CD4-positive, alpha-beta T cell treated with Interleukin-21 for 1 hour (primary cell): ENCODE results near the gene SAMD11.
"Not testable (repeated sequence)": the region's sequence is repeated elsewhere in the genome, so short reads cannot be mapped to it uniquely, and the experiment has no call there.

Experiments used
- DNase-seq: peaks from one replicate; pipeline ENCODE4 v3.0.0-alpha.2; 2020

Gene SAMD11

GRCh38 chr1:966704-967300 is 43.1 kb downstream of the SAMD11 start:
- peak; percentile 71 for DNase-seq

- no peak for DNase-seq
Observed at GRCh38 chr1:967466-968343, 44.0 kb downstream of the SAMD11 start.

GRCh38 chr1:969260-969855 is 45.6 kb downstream of the SAMD11 start:
- no peak for DNase-seq

DNA sequence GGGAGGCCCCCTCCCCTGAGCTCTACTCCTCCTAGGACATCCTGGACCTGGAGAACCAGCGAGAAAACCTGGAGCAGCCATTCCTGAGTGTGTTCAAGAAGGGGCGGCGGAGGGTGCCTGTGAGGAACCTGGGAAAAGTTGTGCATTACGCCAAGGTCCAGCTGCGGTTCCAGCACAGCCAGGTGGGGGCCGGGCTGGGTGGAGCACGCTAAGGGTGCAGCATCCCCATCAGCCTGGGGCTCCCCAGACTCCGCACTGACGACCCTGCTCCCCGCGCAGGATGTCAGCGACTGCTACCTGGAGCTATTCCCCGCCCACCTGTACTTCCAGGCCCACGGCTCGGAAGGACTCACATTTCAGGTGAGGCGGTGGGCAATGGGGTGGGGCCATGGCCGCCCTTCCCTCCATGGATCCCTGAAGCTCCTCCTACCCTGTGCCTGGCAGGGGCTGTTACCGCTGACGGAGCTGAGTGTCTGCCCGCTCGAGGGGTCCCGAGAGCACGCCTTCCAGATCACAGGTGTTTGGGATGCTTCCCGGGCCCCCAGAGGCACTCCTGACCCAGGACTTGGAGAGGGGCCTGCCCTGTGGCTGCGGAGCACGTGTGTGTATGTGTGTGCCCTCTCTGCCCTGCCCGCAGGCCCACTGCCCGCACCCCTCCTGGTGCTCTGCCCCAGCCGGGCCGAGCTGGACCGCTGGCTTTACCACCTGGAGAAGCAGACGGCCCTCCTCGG is 46.7 kb downstream of the SAMD11 start:
- no peak for DNase-seq

DNA sequence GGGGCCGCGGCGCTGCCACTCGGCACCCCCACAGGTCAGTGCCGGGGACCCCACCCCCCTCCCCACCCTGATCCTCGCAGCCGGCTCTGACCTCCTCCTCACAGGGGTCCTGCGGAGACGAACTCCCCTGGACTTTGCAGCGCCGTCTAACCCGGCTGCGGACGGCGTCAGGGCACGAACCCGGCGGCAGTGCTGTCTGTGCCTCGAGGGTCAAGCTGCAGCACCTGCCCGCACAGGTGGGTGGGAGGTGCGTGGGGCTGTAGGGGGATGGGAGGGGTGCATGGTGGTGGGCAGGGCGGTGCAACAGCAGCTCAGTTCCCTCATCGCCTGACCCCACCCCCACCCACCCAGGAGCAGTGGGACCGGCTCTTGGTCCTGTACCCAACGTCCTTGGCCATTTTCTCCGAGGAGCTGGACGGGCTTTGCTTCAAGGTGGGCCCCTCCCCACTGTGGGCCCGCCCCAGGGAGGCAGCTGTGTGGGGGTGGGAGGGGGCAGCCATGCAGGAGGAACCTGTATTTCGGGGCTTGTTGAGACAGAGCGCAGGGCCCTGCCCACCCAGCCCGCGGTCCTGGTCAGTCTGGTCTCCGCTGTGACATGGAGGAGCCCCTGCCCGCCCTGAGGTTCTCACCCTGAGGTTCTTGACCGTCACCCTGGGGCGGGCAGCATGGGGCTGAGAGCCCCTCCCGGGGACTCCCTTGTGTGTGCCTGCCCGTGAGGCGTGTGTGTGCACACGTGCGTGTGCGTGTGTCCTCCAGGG is 47.4 kb downstream of the SAMD11 start:
- no peak for DNase-seq

GRCh38 chr1:971751-972506 is 48.2 kb downstream of the SAMD11 start:
- DNase-seq = no peak

DNA sequence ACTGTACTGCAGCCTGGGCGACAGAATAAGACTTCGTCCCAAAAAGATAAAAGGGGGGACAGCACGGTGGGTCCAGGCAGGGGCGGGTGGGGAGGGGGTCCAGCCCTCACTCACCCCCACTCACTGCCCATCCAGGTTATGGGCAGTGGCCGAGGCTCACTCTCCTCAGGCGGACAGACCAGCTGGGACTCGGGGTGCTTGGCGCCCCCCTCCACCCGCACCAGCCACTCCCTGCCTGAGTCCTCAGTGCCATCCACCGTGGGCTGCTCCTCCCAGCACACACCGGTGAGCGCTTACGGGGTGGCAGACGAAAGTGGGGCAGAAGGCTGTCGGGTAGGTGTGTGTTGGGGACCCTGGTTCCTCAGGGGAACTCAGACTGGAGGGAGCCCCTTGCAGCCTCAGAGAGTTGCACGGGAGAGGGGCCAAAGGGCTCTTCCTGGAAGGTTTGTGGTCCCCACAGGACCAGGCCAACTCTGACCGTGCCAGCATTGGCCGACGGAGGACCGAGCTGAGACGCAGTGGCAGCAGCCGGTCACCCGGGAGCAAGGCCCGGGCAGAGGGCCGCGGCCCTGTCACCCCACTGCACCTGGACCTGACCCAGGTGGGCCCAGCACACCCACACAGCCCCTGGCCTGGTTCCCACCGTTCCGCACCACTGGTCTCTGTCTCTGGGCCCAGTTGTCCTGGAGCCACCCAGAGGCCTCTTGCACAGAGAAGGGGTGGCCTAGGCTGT is 49.2 kb downstream of the SAMD11 start:
- DNase-seq = no peak

DNA sequence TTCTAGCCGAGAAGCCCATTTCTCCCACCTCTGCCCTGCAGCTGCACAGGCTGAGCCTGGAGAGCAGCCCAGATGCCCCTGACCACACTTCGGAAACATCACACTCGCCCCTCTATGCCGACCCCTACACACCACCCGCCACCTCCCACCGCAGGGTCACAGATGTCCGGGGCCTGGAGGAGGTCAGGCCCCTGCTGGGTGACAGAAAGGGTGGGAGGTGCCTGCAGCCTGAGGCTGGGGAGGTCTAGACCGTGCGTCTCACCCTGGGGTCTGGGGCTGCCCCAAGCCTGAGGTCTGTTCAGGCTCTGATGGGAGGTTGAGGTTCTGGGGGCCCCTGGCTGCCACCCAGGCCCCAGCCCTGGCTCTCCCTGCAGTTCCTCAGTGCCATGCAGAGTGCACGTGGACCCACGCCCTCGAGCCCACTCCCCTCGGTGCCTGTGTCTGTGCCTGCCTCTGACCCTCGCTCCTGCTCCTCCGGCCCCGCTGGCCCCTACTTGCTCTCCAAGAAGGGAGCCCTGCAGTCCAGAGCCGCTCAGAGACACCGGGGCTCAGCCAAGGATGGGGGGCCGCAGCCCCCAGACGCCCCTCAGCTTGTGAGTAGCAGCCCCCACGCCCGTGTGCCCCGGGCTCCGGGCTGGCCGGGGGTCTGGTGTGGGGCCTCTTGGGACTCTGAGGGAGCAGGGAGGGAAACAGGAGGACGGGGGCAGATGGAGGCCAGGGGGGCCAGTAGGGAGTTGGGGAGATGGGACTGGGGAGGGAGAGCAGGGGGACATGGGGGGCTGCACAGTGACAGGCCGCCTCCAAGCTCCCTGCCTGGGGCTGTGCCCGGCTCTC is 50.0 kb downstream of the SAMD11 start:
- no peak for DNase-seq

DNA sequence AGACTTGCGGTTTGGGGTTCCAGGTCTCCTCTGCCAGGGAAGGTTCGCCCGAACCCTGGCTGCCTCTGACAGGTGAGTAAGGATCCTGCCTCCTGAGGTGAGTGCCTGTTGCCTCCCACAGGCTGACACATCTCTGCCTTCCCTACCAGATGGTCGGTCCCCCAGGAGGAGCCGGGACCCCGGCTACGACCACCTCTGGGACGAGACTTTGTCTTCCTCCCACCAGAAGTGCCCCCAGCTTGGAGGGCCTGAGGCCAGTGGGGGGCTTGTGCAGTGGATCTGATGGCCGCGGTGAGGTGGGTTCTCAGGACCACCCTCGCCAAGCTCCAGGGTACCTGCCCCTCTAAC is 50.5 kb downstream of the SAMD11 start:
- no peak for DNase-seq

GRCh38 chr1:974687-975328 is 51.1 kb downstream of the SAMD11 start:
- DNase-seq = no peak

DNA sequence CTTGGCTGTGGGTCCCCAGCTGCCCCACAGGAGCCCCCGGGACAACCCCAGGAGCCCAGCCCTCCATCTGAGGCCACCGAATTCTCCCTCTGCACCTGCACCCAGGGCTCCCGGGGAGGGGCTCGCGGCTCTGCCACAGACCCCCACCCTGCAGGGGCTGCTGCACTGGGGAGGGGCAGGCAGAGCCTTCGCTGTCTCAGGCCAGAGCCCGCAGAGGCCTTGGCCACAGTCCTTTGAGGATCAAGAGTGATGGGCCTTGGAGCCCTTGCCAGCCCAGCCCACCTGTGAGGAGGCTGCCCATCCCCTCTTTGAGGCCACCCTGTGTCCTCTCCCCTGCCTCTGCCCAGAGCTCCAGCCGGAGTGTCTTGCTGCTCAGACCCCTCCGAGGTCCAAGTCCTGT is 51.6 kb downstream of the SAMD11 start:
- DNase-seq = no peak

- peak; percentile 72 for DNase-seq
Observed at GRCh38 chr1:975896-976683, 52.4 kb downstream of the SAMD11 start.

GRCh38 chr1:976791-977190 is 53.1 kb downstream of the SAMD11 start:
- not testable (repeated sequence) for DNase-seq

- DNase-seq = no peak
Observed at GRCh38 chr1:978069-978834, 54.5 kb downstream of the SAMD11 start.

DNA sequence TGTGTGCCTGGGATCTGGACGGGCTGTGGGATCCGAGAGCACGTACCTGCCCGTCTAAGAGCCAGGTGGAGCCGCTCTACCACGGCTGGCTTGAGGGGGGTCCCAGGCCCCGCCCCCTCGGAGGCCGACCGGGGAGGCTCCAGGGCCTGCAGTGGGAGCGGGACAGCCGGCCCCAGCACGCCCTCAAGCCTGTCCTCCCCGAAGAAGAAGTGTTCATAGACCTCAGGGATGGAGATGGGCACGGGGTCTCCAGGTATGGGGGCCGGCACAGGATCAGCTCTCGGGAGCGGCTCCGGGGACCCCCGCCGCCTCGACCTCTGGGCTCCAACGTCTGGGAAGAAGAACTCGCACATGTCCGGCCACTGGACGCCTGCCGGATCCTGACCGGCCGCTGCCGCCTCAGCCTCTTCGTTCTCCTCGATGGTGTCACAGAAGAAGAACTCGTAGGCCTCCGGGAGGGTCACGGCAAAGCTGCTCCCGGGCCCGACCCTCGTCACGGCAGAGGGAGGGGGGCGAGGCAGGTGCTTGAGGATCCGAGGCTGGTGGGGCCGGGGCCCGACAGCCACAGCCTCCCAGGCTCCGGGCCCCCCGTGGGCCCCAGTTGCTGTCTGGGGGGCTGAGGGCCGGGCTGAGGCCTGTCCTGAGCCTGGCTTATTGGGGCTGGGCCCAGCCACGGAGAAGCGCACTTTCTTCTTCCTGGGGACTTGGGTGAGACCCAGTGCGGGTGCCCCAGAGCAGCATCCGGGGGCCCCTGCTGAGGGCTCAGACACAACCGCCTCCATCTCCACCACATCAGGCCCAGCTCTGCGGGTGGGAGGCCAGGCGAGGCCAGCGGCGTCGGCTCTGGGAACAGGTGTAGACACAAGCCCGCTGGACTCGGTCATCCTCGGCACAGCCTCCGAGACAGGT is 55.4 kb downstream of the SAMD11 start:
- no peak for DNase-seq

GRCh38 chr1:979744-980072 is 56.0 kb downstream of the SAMD11 start:
- no peak for DNase-seq

GRCh38 chr1:980137-980571 is 56.4 kb downstream of the SAMD11 start:
- DNase-seq = no peak
